ENCODE data around the gene KRT24.

Gene KRT24

GRCh38 chr17:40703652-40704051 lies at the start of gene KRT24:
Gene KRT24, minus strand, starts transcription at chr17:40703752. Its CDS starts 59 bp downstream, at chr17:40703693.
- TF ChIP-seq ESRRG (CRISPR knock-in tag; IDR thresholded peaks at IDR 0.05): no peak
- TF ChIP-seq ARNTL (CRISPR knock-in tag; IDR thresholded peaks at IDR 0.05; ENCODE audit: borderline replicate concordance, low read depth): no peak
- no peak for TF ChIP-seq ZNF8 (CRISPR knock-in tag; IDR thresholded peaks at IDR 0.05)
- TF ChIP-seq CSDC2 (CRISPR knock-in tag; IDR thresholded peaks at IDR 0.05): no peak
- no peak for TF ChIP-seq ISL1 (CRISPR knock-in tag; IDR thresholded peaks at IDR 0.05)
- no peak for TF ChIP-seq TSHZ2 (CRISPR knock-in tag; IDR thresholded peaks at IDR 0.05)
- no peak for TF ChIP-seq POU6F1 (CRISPR knock-in tag; IDR thresholded peaks at IDR 0.05; ENCODE audit: borderline replicate concordance, low read depth)
- no peak for TF ChIP-seq ZNF565 (CRISPR knock-in tag; conservative IDR thresholded peaks at IDR 0.05; ENCODE audit: low read depth)
- no peak for TF ChIP-seq ZC3H10 (CRISPR knock-in tag; IDR thresholded peaks at IDR 0.05)
- TF ChIP-seq OSR1 (CRISPR knock-in tag; IDR thresholded peaks at IDR 0.05): no peak
- TF ChIP-seq CREB5 (CRISPR knock-in tag; IDR thresholded peaks at IDR 0.05; ENCODE audit: low read depth): no peak
- TF ChIP-seq CSRNP3 (CRISPR knock-in tag; IDR thresholded peaks at IDR 0.05): no peak
- no peak for TF ChIP-seq BACH2 (CRISPR knock-in tag; IDR thresholded peaks at IDR 0.05; ENCODE audit: borderline replicate concordance)
- ATAC-seq: no peak

GRCh38 chr17:40751065-40751464 lies 47.5 kb upstream of the KRT24 start:
- no peak for TF ChIP-seq ZC3H10 (CRISPR knock-in tag; IDR thresholded peaks at IDR 0.05)
- no peak for TF ChIP-seq ZNF565 (CRISPR knock-in tag; conservative IDR thresholded peaks at IDR 0.05; ENCODE audit: low read depth)
- no peak for TF ChIP-seq PATZ1 (CRISPR knock-in tag; IDR thresholded peaks at IDR 0.05; ENCODE audit: borderline replicate concordance)
- TF ChIP-seq POU6F1 (CRISPR knock-in tag; IDR thresholded peaks at IDR 0.05; ENCODE audit: borderline replicate concordance, low read depth): no peak
- TF ChIP-seq ZFP30 (CRISPR knock-in tag; IDR thresholded peaks at IDR 0.05): no peak
- TF ChIP-seq GLIS3 (CRISPR knock-in tag; IDR thresholded peaks at IDR 0.05): no peak
- TF ChIP-seq RARB (CRISPR knock-in tag; IDR thresholded peaks at IDR 0.05): no peak
- no peak for TF ChIP-seq TOX (CRISPR knock-in tag; IDR thresholded peaks at IDR 0.05; ENCODE audit: borderline replicate concordance)
- no peak for TF ChIP-seq ARNTL (CRISPR knock-in tag; IDR thresholded peaks at IDR 0.05; ENCODE audit: borderline replicate concordance, low read depth)
- ATAC-seq: no peak

GRCh38 chr17:40750391-40750790 lies 46.8 kb upstream of the KRT24 start:
- ATAC-seq: no peak
- TF ChIP-seq PATZ1 (CRISPR knock-in tag; IDR thresholded peaks at IDR 0.05; ENCODE audit: borderline replicate concordance) (no peak), TSHZ2 (CRISPR knock-in tag; IDR thresholded peaks at IDR 0.05) (no peak), BACH2 (CRISPR knock-in tag; IDR thresholded peaks at IDR 0.05; ENCODE audit: borderline replicate concordance) (no peak), ZNF70 (CRISPR knock-in tag; IDR thresholded peaks at IDR 0.05) (no peak), CSRNP3 (CRISPR knock-in tag; IDR thresholded peaks at IDR 0.05) (no peak)

All from SK-N-SH treated with all-trans-retinoic acid at 6 μM for 48 hours (cell line).